K562 (cell line): ENCODE measurements around the gene SMIM13. TPM values are rescaled to one million over a fixed set of nuclear protein-coding genes. Genes with fewer than 3 reads are reported as not detected.
A peak's percentile ranks its signal among the peaks of the same experiment; 100 is the strongest.

ENCODE experiments used
- CBFA2T3 ChIP-seq: fragments of 450-650 bp; IDR thresholded peaks from 2 replicates; pipeline ENCODE4 v1.6.1; 2017
- DLX4 ChIP-seq: fragments of 250-450 bp; sonication (Bioruptor Pico); IDR thresholded peaks from 2 replicates; pipeline ENCODE4 v1.6.1; 2021; ENCODE audit warnings: mild to moderate bottlenecking
- GATAD2A ChIP-seq: fragments of 450-650 bp; IDR thresholded peaks from 2 replicates; pipeline ENCODE4 v1.6.1; 2017
- GTF2E2 ChIP-seq: fragments of 200-800 bp; sonication (Bioruptor generic); IDR thresholded peaks from 2 replicates; pipeline ENCODE4 v1.6.1; 2016; ENCODE audit warnings: missing genetic modification characterization, missing compliant biosample characterization
- HCFC1 ChIP-seq: IDR thresholded peaks from 2 replicates; pipeline ENCODE4 v1.6.1; 2012; ENCODE audit warnings: low read depth, low read length, improper control_type of control experiment
- KAT7 ChIP-seq: sonication (generic); formaldehyde crosslinking; IDR thresholded peaks from 2 replicates; pipeline ENCODE4 v1.8.0; 2022; ENCODE audit warnings: missing genetic modification reagents, mild to moderate bottlenecking, borderline replicate concordance
- RNF219 ChIP-seq: fragments of 250-450 bp; sonication (Bioruptor Pico); IDR thresholded peaks from 2 replicates; pipeline ENCODE4 v1.5.0; 2022; ENCODE audit warnings: mild to moderate bottlenecking
- SRSF3 ChIP-seq: fragments of 200-400 bp; formaldehyde crosslinking; IDR thresholded peaks from 2 replicates; pipeline ENCODE4 v1.6.1; 2016; ENCODE audit warnings: mild to moderate bottlenecking, low read length, moderate library complexity; ENCODE audit not compliant: insufficient read depth
- ZBTB40 ChIP-seq, 2 experiments: fragments of 450-650 bp in 1 of 2; sonication (generic) in 1 of 2; formaldehyde crosslinking in 1 of 2; IDR thresholded peaks; 2 replicates each; pipeline versions ENCODE4 v1.7.1 to v1.9.0; 2016 to 2022; ENCODE audit warnings: inconsistent platforms in 1 of 2, mild to moderate bottlenecking in 1 of 2, missing genetic modification reagents in 1 of 2
- ZBTB8A ChIP-seq: fragments of 450-650 bp; IDR thresholded peaks from 2 replicates; pipeline ENCODE4 v1.6.1; 2018; ENCODE audit warnings: mild to moderate bottlenecking, moderate library complexity; ENCODE audit not compliant: partially characterized antibody
- polyA plus RNA-seq, 8 experiments: library from polyadenylated mRNA; depleted of rRNA in 4 of 8; stranded (reverse) in 5 of 8; unstranded in 3 of 8; fragments of >200 nt; fragmentation: Nextera tagmentation in 2 of 8; fragmentation: Illumina TruSeq in 1 of 8; extraction: Ambion mirVana in 2 of 8; extraction: Trizol in 1 of 8; gene quantifications; 2 replicates each; pipeline versions ENCODE4 v1.2.1 to v1.2.3, GENCODE V29; 2011 to 2014; ENCODE audit warnings: inconsistent platforms in 1 of 8, missing spikeins in 1 of 8
- total RNA-seq, 7 experiments: library from RNA; depleted of rRNA in 6 of 7; stranded (reverse); fragments of >200 nt in 6 of 7; fragmentation: Illumina TruSeq in 2 of 7; extraction: Trizol in 2 of 7; gene quantifications; 2 replicates each; pipeline versions ENCODE4 v1.2.1 to v1.2.3, GENCODE V29; 2011 to 2021; ENCODE audit warnings: low replicate concordance in 1 of 7

The SMIM13 gene
- total and polyA plus RNA-seq, 9 of the 15 experiments (the other 6 are each of a cell fraction or from before 2014, with no cell fraction given) = 5.5 to 24.8 (median 11.7) TPM

- no peak for TF ChIP-seq GTF2E2 (tag)
- TF ChIP-seq ZBTB40 (IDR thresholded peaks at IDR 0.05) = no peak
- TF ChIP-seq ZBTB40 (CRISPR knock-in tag; IDR thresholded peaks at IDR 0.05) = no peak
- peak; percentile 56 for TF ChIP-seq CBFA2T3
- no peak for TF ChIP-seq GATAD2A
- TF ChIP-seq KAT7 (CRISPR knock-in tag) = no peak
- TF ChIP-seq ZBTB8A = no peak
- TF ChIP-seq HCFC1 = no peak
- TF ChIP-seq DLX4 (CRISPR knock-in tag) = no peak
- TF ChIP-seq RNF219 (CRISPR knock-in tag) = no peak
- no peak for TF ChIP-seq SRSF3
Observed at GRCh38 chr6:11078266-11078665, 15.4 kb upstream of the SMIM13 start (continued).
